ENCODE measurements around the gene SELENOO. TPM values are rescaled to one million over a fixed set of nuclear protein-coding genes. Genes with fewer than 3 reads are reported as not detected.

Gene SELENOO
- total RNA-seq, 1 donor from 2014 or later, result 12.0 TPM

GRCh38 chr22:50226063-50226874, 25.5 kb downstream of the SELENOO start:
- TF ChIP-seq CTCF (IDR thresholded peaks at IDR 0.05; ENCODE audit: insufficient read depth, low read length, poor library complexity, severe bottlenecking), result no peak
- no peaks in the 10 kb centered on the region for H3K27me3 ChIP-seq (ENCODE audit: control insufficient read depth, insufficient read depth, low read length)
- no peak overlapping the region for H3K4me3 ChIP-seq (ENCODE audit: low read depth, low read length)
- DNase-seq (ENCODE audit: low read depth), result no peak
- no peaks in the 10 kb centered on the region for H3K36me3 ChIP-seq (ENCODE audit: control insufficient read depth, insufficient read depth, low read length)

GRCh38 chr22:50226875-50227165, 26.0 kb downstream of the SELENOO start:
- no peak for TF ChIP-seq CTCF (IDR thresholded peaks at IDR 0.05; ENCODE audit: insufficient read depth, low read length, poor library complexity, severe bottlenecking)
- DNase-seq (ENCODE audit: low read depth), result no peak
- Histone ChIP-seq H3K36me3 (ENCODE audit: control insufficient read depth, insufficient read depth, low read length) (no peaks in the 10 kb centered on the region), H3K4me3 (ENCODE audit: low read depth, low read length) (no peak overlapping the region), H3K27me3 (ENCODE audit: control insufficient read depth, insufficient read depth, low read length) (no peaks in the 10 kb centered on the region)

GRCh38 chr22:50227579-50228215, 26.9 kb downstream of the SELENOO start:
- DNase-seq (ENCODE audit: low read depth), result no peak
- Histone ChIP-seq H3K4me3 (ENCODE audit: low read depth, low read length) (no peak overlapping the region), H3K27me3 (ENCODE audit: control insufficient read depth, insufficient read depth, low read length) (no peaks in the 10 kb centered on the region), H3K36me3 (ENCODE audit: control insufficient read depth, insufficient read depth, low read length) (no peaks in the 10 kb centered on the region)
- no peak for TF ChIP-seq CTCF (IDR thresholded peaks at IDR 0.05; ENCODE audit: insufficient read depth, low read length, poor library complexity, severe bottlenecking)

- TF ChIP-seq CTCF (IDR thresholded peaks at IDR 0.05; ENCODE audit: insufficient read depth, low read length, poor library complexity, severe bottlenecking), result no peak
- H3K36me3 ChIP-seq (ENCODE audit: control insufficient read depth, insufficient read depth, low read length), result no peaks in the 10 kb centered on the region
- no peak overlapping the region for H3K4me3 ChIP-seq (ENCODE audit: low read depth, low read length)
- no peak for DNase-seq (ENCODE audit: low read depth)
- no peaks in the 10 kb centered on the region for H3K27me3 ChIP-seq (ENCODE audit: control insufficient read depth, insufficient read depth, low read length)
These were observed 27.6 kb downstream of the SELENOO start for GRCh38 chr22:50228366-50228765.

- Histone ChIP-seq H3K27me3 (ENCODE audit: control insufficient read depth, insufficient read depth, low read length) (no peaks in the 10 kb centered on the region), H3K4me3 (ENCODE audit: low read depth, low read length) (no peak overlapping the region), H3K36me3 (ENCODE audit: control insufficient read depth, insufficient read depth, low read length) (no peaks in the 10 kb centered on the region)
- TF ChIP-seq CTCF (IDR thresholded peaks at IDR 0.05; ENCODE audit: insufficient read depth, low read length, poor library complexity, severe bottlenecking), result no peak
- no peak for DNase-seq (ENCODE audit: low read depth)
These were observed 28.6 kb downstream of the SELENOO start for GRCh38 chr22:50229370-50229769.
